Stimulated activated memory B cell treated with anti-CD40 and anti-IgM and Interleukin-4, amounts not matched to agents 10 μg/mL and 1 μg/mL and 100 μg/mL, for 72 hours (primary cell): ENCODE measurements around the gene UBAP1.
"Not testable (repeated sequence)": the region's sequence is repeated elsewhere in the genome, so short reads cannot be mapped to it uniquely, and the experiment has no call there.

Experiments used
- ATAC-seq: fragments of 150-1000 bp; cut with Tn5 transposase; 2 replicates; pipeline ENCODE4 v1.10.0; 2021
- H3K27ac Mint-ChIP-seq: one replicate; pipeline ENCODE4 v1.8.0; 2022; ENCODE audit warnings: mild to moderate bottlenecking, mixed read lengths
- H3K27me3 Mint-ChIP-seq: one replicate; pipeline ENCODE4 v1.8.0; 2022; ENCODE audit warnings: mixed read lengths
- H3K36me3 Mint-ChIP-seq: one replicate; pipeline ENCODE4 v1.8.0; 2022; ENCODE audit warnings: mixed read lengths
- H3K4me1 Mint-ChIP-seq: one replicate; pipeline ENCODE4 v1.8.0; 2022; ENCODE audit warnings: mixed read lengths
- H3K4me3 Mint-ChIP-seq: one replicate; pipeline ENCODE4 v1.8.0; 2022; ENCODE audit warnings: mild to moderate bottlenecking, moderate library complexity, mixed read lengths
- H3K9me3 Mint-ChIP-seq: one replicate; pipeline ENCODE4 v1.8.0; 2022; ENCODE audit warnings: mixed read lengths

UBAP1 gene

DNA sequence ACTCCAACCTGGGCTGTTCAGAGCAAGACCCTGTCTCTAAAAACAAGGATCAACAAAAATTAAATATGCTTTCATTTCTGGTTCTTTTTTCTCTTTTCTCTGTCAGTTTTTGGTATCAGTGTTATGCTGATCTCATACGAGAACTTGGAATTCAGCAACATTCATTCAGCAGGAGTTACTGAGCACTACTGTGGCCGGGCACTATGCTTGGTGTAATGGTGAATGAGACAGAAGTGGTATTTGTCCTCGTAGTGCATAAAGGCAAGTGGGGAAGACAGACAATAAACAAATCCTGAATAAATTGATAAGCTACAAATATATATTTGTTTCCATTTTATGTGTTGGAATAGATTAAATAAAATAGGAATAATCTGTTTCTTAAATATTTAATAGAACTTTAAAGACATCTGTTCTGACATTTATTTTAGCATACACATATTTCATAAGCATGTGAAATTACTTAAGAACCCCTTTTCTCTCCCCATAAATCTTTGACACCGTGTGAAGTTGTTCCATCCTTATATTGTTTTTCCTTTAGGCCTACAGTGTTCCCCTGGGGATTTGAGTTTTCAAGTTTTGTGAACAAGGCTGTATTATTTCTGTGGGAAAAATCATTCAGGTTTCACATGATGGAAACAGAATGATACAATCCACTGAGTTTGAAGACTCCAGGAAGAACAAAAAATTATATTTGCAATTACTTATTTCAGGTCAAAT is 24.6 kb downstream of the UBAP1 start:
- no peak overlapping the region for H3K27ac Mint-ChIP-seq
- H3K4me1 Mint-ChIP-seq = peaks cover 16% of the 10 kb centered on the region

DNA sequence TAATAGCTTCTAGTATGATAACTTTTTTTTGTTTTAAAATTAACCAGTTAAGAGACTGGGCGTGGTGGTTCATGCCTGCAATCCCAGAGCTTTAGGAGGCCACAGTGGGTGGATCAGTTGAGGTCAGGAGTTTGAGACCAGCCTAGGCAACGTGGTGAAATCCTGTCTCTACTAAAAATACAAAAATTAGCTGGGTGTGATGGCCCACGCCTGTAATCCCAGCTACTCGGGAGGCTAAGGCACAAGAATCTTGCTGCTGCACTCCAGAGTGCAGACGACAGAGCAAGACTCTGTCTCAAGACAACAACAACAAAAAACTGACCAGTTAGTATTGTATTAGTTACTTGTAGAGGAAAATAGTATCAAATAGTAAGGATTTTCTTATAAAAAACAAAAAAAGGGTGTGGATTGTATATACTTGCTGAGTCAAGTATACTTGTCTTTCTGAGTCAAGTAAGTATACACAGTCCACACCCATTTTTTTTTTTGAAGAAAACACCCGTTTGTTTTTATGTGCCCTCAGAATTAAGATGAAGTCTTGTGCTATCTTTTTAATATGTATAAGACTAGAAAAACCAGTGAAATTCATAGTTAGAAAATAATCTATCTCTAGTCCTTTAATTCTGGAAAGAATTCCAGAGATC is 25.3 kb downstream of the UBAP1 start:
- Mint-ChIP-seq H3K27ac (no peak overlapping the region), H3K4me3 (no peak overlapping the region), H3K36me3 (peaks cover 31% of the 10 kb centered on the region), H3K9me3 (no peaks in the 10 kb centered on the region), H3K4me1 (peaks cover 14% of the 10 kb centered on the region), H3K27me3 (no peaks in the 10 kb centered on the region)
- no peak for ATAC-seq

More for the DNA sequence above, 24.6 kb downstream of the UBAP1 start:
- no peak for ATAC-seq
- H3K27me3 Mint-ChIP-seq = no peaks in the 10 kb centered on the region
- no peak overlapping the region for H3K4me3 Mint-ChIP-seq
- H3K9me3 Mint-ChIP-seq = no peaks in the 10 kb centered on the region
- H3K36me3 Mint-ChIP-seq = peaks cover 32% of the 10 kb centered on the region

DNA sequence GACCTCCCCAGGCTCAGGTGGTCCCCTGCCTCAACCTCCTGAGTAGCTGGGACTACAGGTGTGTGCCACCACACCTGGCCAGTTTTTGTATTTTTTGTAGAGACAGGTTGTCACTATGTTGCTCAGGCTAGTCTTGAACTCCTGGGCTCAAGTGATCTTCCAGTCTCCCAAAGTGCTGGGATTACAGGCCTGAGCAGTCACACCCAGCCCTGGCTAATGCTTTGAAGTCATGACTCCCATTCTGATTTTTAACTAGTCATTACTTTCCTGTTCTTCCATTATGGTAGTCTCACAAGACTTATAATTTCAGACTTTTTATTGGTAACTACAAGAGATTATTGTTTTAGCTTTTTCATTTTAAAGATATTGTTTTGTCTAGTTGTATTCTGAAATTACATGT is 26.3 kb downstream of the UBAP1 start:
- Mint-ChIP-seq H3K27me3 (no peaks in the 10 kb centered on the region), H3K4me1 (peaks cover 15% of the 10 kb centered on the region), H3K36me3 (peaks cover 34% of the 10 kb centered on the region), H3K27ac (no peak overlapping the region), H3K4me3 (no peak overlapping the region), H3K9me3 (no peaks in the 10 kb centered on the region)
- ATAC-seq = no peak

DNA sequence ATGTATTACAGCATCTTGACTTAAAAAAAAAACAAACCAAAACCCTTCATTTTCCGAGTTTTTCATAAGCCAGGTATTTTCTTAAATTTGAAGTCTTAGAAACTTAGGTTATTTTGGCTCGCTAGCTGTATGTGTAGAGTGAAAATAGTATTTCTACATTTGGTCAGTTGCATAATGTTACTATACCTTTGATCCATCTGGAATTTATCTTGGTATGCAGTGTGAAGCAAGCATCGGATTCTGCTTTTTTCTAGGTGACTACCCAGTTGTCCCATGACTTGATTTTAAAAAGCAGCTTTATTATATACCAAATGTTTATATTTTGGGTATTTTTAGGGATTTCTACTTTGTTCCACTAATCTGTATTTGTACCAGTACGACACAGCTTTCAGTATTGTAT is 27.7 kb downstream of the UBAP1 start:
- Mint-ChIP-seq H3K9me3 (no peaks in the 10 kb centered on the region), H3K27ac (no peak overlapping the region), H3K27me3 (no peaks in the 10 kb centered on the region), H3K4me1 (peaks cover 20% of the 10 kb centered on the region), H3K36me3 (peaks cover 32% of the 10 kb centered on the region), H3K4me3 (no peak overlapping the region)
- no peak for ATAC-seq

DNA sequence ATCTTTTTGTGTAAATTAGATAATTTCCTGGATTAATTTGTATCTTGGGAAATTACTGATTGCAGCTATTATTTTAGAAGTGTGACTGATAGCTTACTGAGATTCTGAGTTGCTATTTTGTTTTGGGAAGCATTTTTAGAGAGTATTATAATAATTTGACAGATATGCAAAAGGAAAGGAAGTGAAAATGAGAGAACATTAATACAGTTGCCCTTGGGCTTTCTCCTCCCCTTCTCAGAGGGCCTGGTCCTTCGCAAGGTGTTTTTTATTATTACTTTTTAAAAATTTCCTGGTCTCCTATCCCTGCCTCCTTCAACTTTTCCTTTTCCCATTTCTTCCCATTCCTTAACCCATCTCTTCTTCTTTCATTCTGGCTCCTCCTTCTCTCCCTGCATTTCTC is 32.6 kb downstream of the UBAP1 start:
- Mint-ChIP-seq H3K9me3 (no peaks in the 10 kb centered on the region), H3K4me1 (peaks cover 37% of the 10 kb centered on the region), H3K36me3 (peaks cover 23% of the 10 kb centered on the region), H3K27ac (no peak overlapping the region), H3K4me3 (no peak overlapping the region), H3K27me3 (no peaks in the 10 kb centered on the region)
- no peak for ATAC-seq

DNA sequence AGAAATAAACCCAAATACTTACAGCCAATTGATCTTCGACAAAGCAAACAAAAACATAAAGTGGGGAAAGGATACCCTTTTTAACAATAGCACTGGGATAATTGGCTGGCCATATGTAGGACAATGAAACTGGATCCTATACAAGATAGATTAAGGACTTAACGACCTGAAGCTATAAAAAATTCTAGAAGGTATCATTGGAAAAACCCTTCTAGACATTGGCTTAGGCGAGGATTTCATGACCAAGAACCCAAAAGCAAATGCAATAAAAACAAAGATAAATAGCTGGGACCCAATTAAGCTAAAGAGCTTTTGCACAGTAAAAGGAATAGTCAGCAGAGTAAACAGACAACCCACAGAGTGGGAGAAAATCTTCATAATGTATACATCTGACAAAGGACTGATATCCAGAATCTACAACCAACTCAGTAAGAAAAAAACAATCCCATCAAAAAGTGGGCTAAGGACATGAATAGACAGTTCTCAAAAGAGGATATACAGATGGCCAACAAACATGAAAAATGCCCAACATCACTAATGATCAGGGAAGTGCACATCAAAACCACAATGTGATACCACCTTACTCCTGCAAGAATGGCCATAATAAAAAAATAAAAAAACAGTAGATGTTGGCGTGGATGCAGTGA is 35.6 kb downstream of the UBAP1 start:
- not testable (repeated sequence) for H3K9me3 Mint-ChIP-seq, H3K4me3 Mint-ChIP-seq, ATAC-seq, H3K27me3 Mint-ChIP-seq, H3K27ac Mint-ChIP-seq
- Mint-ChIP-seq H3K36me3 (peaks cover 13% of the 10 kb centered on the region), H3K4me1 (peaks cover 34% of the 10 kb centered on the region)

DNA sequence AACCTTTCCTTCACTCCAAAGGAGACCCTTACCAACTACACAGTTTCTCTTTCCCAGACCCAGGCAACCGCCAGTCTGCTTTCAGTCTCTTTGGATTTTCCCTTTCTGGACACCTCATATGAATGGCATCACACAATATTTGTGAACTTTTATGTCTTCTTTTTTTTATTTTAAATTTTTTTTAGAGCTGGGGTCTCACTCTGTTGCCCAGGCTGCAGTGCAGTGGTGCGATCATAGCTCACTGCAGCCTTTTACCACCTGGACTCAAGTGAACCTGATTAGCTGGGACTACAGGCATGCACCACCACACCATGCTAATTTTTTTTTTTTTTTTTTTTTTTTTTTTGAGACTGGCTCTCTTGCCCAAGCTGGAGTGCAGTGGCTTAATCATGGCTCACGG is 37.5 kb downstream of the UBAP1 start:
- ATAC-seq = no peak
- H3K36me3 Mint-ChIP-seq = peaks cover 11% of the 10 kb centered on the region
- H3K4me3 Mint-ChIP-seq = no peak overlapping the region
- no peaks in the 10 kb centered on the region for H3K27me3 Mint-ChIP-seq
- peaks cover 26% of the 10 kb centered on the region for H3K4me1 Mint-ChIP-seq
- no peaks in the 10 kb centered on the region for H3K9me3 Mint-ChIP-seq
- H3K27ac Mint-ChIP-seq = no peak overlapping the region

DNA sequence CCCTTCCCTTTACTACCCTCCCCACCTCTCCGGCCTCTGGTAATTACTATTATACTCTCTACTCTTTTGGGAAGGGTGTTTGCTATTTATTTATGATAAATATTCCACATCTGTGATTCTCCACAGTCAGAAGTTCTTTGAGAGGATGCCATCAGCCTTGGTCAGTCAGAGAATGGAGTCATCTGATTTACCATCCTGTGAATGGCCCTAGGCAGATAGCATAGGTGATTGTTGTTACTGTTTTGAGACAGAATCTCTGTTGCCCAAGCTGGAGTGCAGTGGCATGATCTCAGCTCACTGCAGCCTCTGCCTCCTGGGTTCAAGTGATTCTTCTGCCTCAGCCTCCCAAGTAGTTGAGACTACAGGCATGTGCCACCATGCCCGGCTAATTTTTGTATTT is 38.2 kb downstream of the UBAP1 start:
- H3K27ac Mint-ChIP-seq, ATAC-seq, H3K4me3 Mint-ChIP-seq, H3K27me3 Mint-ChIP-seq, H3K9me3 Mint-ChIP-seq: not testable (repeated sequence)
- Mint-ChIP-seq H3K36me3 (peaks cover 11% of the 10 kb centered on the region), H3K4me1 (peaks cover 20% of the 10 kb centered on the region)

DNA sequence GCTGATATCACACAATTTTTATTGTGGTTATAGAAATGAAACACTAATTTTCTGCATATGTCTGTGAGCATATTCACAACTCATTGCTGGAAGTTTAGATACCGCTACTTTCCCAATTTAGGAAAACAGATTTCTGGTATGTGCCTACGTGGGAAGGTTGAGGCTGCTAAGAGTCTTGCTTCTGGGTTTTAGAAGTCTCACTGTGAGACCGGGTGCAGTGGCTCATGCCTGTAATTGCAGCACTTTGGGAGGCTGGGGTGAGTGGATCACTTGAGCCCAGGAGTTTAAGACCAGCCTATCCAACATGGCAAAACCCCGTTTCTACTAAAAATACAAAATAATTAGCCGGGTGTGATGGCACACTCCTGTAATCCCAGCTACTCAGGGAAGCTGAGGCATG is 39.6 kb downstream of the UBAP1 start:
- Mint-ChIP-seq H3K36me3 (peaks cover 19% of the 10 kb centered on the region), H3K9me3 (no peaks in the 10 kb centered on the region), H3K27me3 (no peaks in the 10 kb centered on the region), H3K4me1 (peaks cover 10% of the 10 kb centered on the region), H3K4me3 (no peak overlapping the region), H3K27ac (no peak overlapping the region)
- no peak for ATAC-seq

DNA sequence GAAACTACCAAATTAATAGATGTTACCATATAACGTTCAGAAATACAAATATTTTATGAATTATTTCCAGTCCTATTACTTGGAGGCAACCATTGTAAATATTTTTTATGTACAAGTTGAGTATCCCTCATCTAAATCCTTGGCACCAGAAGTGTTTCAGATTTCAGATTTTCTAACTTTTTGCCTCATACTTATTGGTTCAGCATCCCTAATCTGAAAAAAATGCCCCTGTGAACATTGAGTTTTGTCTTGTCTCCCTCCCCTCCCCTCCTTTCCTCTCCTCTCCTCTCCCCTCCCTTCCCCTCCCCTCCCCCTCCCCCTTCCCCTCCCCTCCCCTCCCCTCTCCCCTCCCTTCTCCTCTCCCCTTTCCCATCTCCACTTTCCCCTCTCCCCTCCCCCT is 40.6 kb downstream of the UBAP1 start:
- H3K36me3 Mint-ChIP-seq = peaks cover 22% of the 10 kb centered on the region
- H3K27ac Mint-ChIP-seq = no peak overlapping the region
- no peak for ATAC-seq
- H3K27me3 Mint-ChIP-seq = no peaks in the 10 kb centered on the region
- H3K9me3 Mint-ChIP-seq = no peaks in the 10 kb centered on the region
- no peak overlapping the region for H3K4me3 Mint-ChIP-seq
- H3K4me1 Mint-ChIP-seq = peaks cover 6% of the 10 kb centered on the region

DNA sequence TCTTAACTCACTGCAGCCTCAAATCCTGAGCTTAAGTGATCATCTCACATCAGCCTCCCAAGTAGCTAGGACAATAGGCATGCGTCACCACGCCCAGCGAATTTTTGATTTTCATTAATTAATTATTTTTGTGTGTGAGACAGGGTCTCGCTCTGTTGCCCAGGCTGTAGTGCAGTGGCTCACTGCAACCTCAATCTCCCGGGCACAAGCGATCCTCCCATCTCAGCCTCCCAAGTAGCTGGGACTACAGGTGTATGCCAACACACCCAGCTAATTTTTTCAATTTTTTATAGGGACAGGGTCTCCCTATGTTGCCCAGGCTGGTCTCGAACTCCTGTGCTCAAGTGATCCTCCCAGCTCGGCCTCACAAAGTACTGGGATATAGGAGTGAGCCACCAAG is 41.4 kb downstream of the UBAP1 start:
- no peaks in the 10 kb centered on the region for H3K9me3 Mint-ChIP-seq
- no peak overlapping the region for H3K4me3 Mint-ChIP-seq
- no peak for ATAC-seq
- H3K27me3 Mint-ChIP-seq = no peaks in the 10 kb centered on the region
- peaks cover 24% of the 10 kb centered on the region for H3K36me3 Mint-ChIP-seq
- H3K4me1 Mint-ChIP-seq = peaks cover 7% of the 10 kb centered on the region
- no peak overlapping the region for H3K27ac Mint-ChIP-seq

DNA sequence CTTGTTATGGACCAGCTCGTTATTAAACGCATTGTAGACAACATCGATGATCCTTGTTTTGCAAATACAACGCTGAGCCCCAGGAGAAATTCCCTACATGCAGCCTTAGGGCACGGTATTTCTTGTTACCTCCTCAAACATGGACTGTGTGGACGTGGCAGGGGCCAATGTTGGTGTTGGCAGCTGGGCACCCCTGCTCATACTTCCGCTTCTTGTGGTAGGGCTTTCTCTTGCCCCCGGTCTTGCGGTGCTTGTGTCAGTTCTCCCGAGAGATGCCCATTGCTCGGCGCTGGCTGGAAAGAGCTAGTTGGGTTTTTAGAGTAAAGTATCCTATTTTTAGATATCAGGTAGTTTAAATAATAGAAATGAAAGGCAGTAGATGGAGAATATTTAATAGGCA is 45.5 kb downstream of the UBAP1 start:
- Mint-ChIP-seq H3K9me3 (no peaks in the 10 kb centered on the region), H3K4me3 (no peak overlapping the region), H3K36me3 (peaks cover 30% of the 10 kb centered on the region), H3K4me1 (peaks cover 7% of the 10 kb centered on the region), H3K27ac (no peak overlapping the region), H3K27me3 (no peaks in the 10 kb centered on the region)
- no peak for ATAC-seq

DNA sequence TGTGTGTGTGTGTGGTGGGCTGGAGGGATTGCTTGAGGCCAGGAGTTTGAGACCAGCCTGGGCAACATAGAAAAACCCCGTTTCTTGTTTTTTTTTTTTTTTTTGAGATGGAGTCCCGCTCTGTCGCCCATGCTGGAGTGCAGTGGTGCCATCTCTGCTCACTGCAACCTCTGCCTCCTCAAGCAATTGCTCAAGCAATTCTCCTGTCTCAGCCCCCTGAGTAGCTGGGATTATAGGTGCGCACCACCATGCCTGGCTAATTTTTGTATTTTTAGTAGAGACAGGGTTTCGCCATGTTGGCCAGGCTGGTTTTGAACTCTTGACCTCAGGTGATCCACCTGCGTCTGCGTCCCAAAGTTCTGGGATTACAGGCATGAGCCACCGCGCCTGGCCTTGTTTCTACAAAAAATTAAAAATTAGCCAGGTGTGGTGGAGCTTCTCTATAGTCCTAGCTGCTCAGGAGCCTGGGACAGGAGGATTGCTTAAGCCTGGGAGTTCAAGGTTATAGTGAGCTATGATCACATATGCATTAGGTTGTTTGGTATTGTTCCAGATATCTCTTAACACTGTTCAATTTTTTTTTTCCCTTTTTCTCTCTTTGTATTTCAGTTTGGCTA is 47.4 kb downstream of the UBAP1 start:
- H3K9me3 Mint-ChIP-seq, H3K27ac Mint-ChIP-seq, ATAC-seq, H3K4me3 Mint-ChIP-seq, H3K27me3 Mint-ChIP-seq, H3K4me1 Mint-ChIP-seq: not testable (repeated sequence)
- H3K36me3 Mint-ChIP-seq = peaks cover 26% of the 10 kb centered on the region

DNA sequence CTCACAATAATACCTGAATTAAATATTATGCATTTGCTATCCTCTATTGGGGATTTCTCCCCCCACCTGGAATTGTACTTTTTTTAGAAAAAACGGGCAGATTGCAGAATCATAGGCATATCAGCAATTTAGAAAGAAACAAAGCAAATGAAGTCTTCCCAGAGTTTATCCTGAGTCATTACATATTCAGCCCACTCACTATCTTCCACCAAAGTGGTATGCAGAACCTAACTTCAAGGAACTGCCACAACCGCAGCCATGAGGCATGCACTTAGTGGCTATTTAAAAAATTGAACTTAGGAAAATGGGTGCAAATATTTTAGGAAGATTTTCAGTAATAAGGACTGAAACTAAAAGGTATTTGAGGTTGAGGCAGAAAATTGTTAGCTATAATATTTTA is 48.6 kb downstream of the UBAP1 start:
- H3K4me3 Mint-ChIP-seq = no peak overlapping the region
- no peaks in the 10 kb centered on the region for H3K9me3 Mint-ChIP-seq
- H3K4me1 Mint-ChIP-seq = peaks cover 7% of the 10 kb centered on the region
- peaks cover 22% of the 10 kb centered on the region for H3K36me3 Mint-ChIP-seq
- no peak for ATAC-seq
- no peaks in the 10 kb centered on the region for H3K27me3 Mint-ChIP-seq
- no peak overlapping the region for H3K27ac Mint-ChIP-seq

DNA sequence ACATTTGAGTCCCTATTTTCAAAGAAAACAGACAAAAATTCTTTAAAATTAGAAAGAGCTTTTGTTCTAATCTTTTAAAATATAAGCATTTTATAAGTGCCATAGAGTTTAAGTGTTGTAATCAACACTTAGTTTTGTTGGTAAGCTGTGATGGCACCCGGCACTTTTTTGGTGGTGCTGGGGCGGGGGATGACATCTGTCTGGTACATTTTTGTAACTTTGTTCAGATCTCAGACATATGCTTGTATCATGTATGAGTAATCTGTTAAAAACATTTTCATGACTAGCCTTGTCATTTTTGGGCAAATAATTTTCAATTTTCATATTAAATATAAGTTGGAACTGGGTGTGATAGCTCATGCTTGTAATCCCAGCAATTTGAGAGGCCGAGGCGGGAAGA is 51.7 kb downstream of the UBAP1 start:
- H3K36me3 Mint-ChIP-seq = peaks cover 21% of the 10 kb centered on the region
- no peak overlapping the region for H3K27ac Mint-ChIP-seq
- H3K27me3 Mint-ChIP-seq = no peaks in the 10 kb centered on the region
- no peaks in the 10 kb centered on the region for H3K4me1 Mint-ChIP-seq
- ATAC-seq = no peak
- no peaks in the 10 kb centered on the region for H3K9me3 Mint-ChIP-seq
- H3K4me3 Mint-ChIP-seq = no peak overlapping the region

DNA sequence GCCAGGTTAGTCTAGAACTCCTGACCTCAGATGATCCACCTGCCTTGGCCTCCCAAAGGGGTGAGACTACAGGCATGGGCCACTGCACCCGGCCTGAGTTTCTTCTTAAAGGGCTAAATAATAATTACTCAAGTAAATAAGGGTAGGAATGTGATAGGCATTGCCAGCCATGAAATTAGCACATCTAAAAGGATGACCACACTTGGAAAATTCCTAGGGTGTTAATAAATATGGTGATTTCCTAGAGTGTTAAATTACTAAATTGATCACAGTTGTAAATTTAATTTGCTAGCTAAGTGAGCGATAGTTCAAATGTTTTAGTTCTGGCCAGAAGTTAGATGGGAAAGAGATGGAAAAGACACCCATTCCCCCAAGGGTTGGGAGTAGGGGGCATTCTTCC is 53.4 kb downstream of the UBAP1 start:
- Mint-ChIP-seq H3K27ac (no peak overlapping the region), H3K9me3 (no peaks in the 10 kb centered on the region), H3K27me3 (no peaks in the 10 kb centered on the region), H3K36me3 (peaks cover 31% of the 10 kb centered on the region), H3K4me3 (no peak overlapping the region), H3K4me1 (no peaks in the 10 kb centered on the region)
- no peak for ATAC-seq
